Measurements from ENCODE around the gene SLC16A5. TPM values are rescaled to one million over a fixed set of nuclear protein-coding genes. Genes with fewer than 3 reads are reported as not detected.

Gene SLC16A5
- total and polyA plus RNA-seq, 2 experiments from 2014 or later, result 9.9 to 47.1 TPM

- peaks cover 55% of the 10 kb centered on the region for H3K36me3 ChIP-seq
- no peak overlapping the region for H3K4me3 ChIP-seq
- H3K27ac ChIP-seq, result no peak overlapping the region
- no peak for TF ChIP-seq CTCF (IDR thresholded peaks at IDR 0.05; ENCODE audit: low read depth, low read length)
- H3K9me3 ChIP-seq (ENCODE audit: low read depth), result no peaks in the 10 kb centered on the region
- no peaks in the 10 kb centered on the region for H3K27me3 ChIP-seq
- DNase-seq (ENCODE audit: low read depth in 1 of 2, low spot score in 1 of 2), result no peak
- no peaks in the 10 kb centered on the region for H3K4me1 ChIP-seq (ENCODE audit: low read depth)
These were observed 54.6 kb downstream of the SLC16A5 start for GRCh38 chr17:75142236-75142971.

GRCh38 chr17:75144816-75145512 lies 57.2 kb downstream of the SLC16A5 start:
- no peaks in the 10 kb centered on the region for H3K9me3 ChIP-seq (ENCODE audit: low read depth)
- TF ChIP-seq CTCF (IDR thresholded peaks at IDR 0.05; ENCODE audit: low read depth, low read length), result no peak
- no peaks in the 10 kb centered on the region for H3K27me3 ChIP-seq
- H3K4me3 ChIP-seq, result no peak overlapping the region
- H3K27ac ChIP-seq, result no peak overlapping the region
- peaks cover 62% of the 10 kb centered on the region for H3K36me3 ChIP-seq
- H3K4me1 ChIP-seq (ENCODE audit: low read depth), result no peaks in the 10 kb centered on the region
- DNase-seq (ENCODE audit: low read depth in 1 of 2, low spot score in 1 of 2), result no peak

GRCh38 chr17:75146592-75146991 lies 58.8 kb downstream of the SLC16A5 start:
- Histone ChIP-seq H3K9me3 (ENCODE audit: low read depth) (no peaks in the 10 kb centered on the region), H3K27ac (no peak overlapping the region), H3K27me3 (no peaks in the 10 kb centered on the region), H3K4me1 (ENCODE audit: low read depth) (no peaks in the 10 kb centered on the region), H3K36me3 (peaks cover 48% of the 10 kb centered on the region), H3K4me3 (no peak overlapping the region)
- TF ChIP-seq CTCF (IDR thresholded peaks at IDR 0.05; ENCODE audit: low read depth, low read length), result no peak
- peak in 1 of 2 donors; percentile 32 for DNase-seq (ENCODE audit: low read depth in 1 of 2, low spot score in 1 of 2)

GRCh38 chr17:75147878-75148546 lies 60.3 kb downstream of the SLC16A5 start:
- Histone ChIP-seq H3K4me1 (ENCODE audit: low read depth) (peaks cover 6% of the 10 kb centered on the region), H3K36me3 (peaks cover 43% of the 10 kb centered on the region), H3K27ac (no peak overlapping the region), H3K4me3 (no peak overlapping the region), H3K27me3 (no peaks in the 10 kb centered on the region), H3K9me3 (ENCODE audit: low read depth) (no peaks in the 10 kb centered on the region)
- no peak for TF ChIP-seq CTCF (IDR thresholded peaks at IDR 0.05; ENCODE audit: low read depth, low read length)
- DNase-seq (ENCODE audit: low read depth in 1 of 2, low spot score in 1 of 2), result no peak

GRCh38 chr17:75151930-75152329 lies 64.2 kb downstream of the SLC16A5 start:
- H3K9me3 ChIP-seq (ENCODE audit: low read depth), result no peaks in the 10 kb centered on the region
- peaks cover 14% of the 10 kb centered on the region for H3K36me3 ChIP-seq
- H3K4me1 ChIP-seq (ENCODE audit: low read depth), result peaks cover 7% of the 10 kb centered on the region
- no peaks in the 10 kb centered on the region for H3K27me3 ChIP-seq
- no peak overlapping the region for H3K27ac ChIP-seq
- no peak for DNase-seq (ENCODE audit: low read depth in 1 of 2, low spot score in 1 of 2)
- TF ChIP-seq CTCF (IDR thresholded peaks at IDR 0.05; ENCODE audit: low read depth, low read length), result no peak
- peak overlapping the region; percentile 94 for H3K4me3 ChIP-seq

Measured in cardiac muscle cell (in vitro differentiated cells and primary cell).